Epithelial cell of proximal tubule (primary cell): Measurements from ENCODE around the gene SNRNP40. TPM values are rescaled to one million over a fixed set of nuclear protein-coding genes. Genes with fewer than 3 reads are reported as not detected.

ENCODE experiments used
- total RNA-seq: library from RNA; depleted of rRNA; stranded (reverse); fragments of >200 nt; gene quantifications from 2 replicates; pipeline ENCODE4 v1.2.3, GENCODE V29; 2015

The SNRNP40 gene
- total RNA-seq, 1 donor from 2014 or later: 67.9 TPM

Other genes with a start within 250 kb of the SNRNP40 start
- 42.4 and 51.4 TPM in 2 replicates for gene PUM1, start 231.1 kb downstream of the SNRNP40 start, total RNA-seq
- gene NKAIN1, start 56.9 kb downstream of the SNRNP40 start, total RNA-seq: 0.81 and 0.94 TPM in 2 replicates
- 39.2 and 54.0 TPM in 2 replicates for gene ZCCHC17, start 244 bp upstream of the SNRNP40 start, total RNA-seq
- 10.2 and 21.7 TPM in 2 replicates for gene FABP3, start 76.3 kb upstream of the SNRNP40 start, total RNA-seq
- 45.8 and 56.3 TPM in 2 replicates for gene SERINC2, start 116.4 kb upstream of the SNRNP40 start, total RNA-seq